ENCODE data around the gene LEAP2. TPM values are rescaled to one million over a fixed set of nuclear protein-coding genes. Genes with fewer than 3 reads are reported as not detected.

The LEAP2 gene
- total RNA-seq, 1 experiment from 2014 or later: 1.4 TPM

DNA sequence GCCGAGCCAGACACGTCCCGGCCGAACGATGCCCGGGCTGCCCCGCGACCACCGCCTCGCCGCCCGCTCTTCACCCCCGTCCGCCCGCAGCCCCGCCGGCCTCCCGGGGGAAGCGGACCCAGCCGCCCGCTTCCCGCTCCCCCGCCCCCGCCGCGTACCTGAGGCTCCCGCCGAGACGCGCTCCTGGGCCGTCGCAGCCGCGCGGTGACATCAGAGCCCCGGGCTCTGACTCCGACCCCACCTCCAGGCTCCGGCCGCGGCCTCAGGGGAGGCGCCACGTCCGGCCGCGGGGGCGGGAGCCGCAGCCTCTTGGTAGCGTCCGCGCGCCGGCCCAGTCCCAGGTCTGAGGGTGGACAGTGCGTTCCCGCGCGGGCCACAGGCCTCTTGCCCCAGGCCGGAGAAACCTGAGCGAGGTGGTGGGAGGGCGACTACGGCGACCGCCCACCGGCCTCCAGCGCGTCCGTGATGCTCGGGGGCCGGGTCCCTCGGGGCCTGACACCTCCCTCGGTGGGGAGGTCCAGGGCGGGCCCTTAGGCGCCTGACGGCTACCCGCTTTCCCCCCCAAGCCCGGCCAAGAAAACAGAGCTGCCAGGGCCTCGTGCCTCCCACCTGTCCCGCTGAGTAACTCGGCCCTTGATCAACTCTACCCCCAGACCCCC lies 42.9 kb upstream of the LEAP2 start, which contains the start of gene SHROOM1:
TSS of gene SHROOM1 (minus strand) at position 212 of the 659 bp plus-strand sequence. CDS start 4,507 bp downstream, outside the sequence.
- Histone ChIP-seq H3K23ac (ENCODE audit: insufficient read length, low read depth, low read length) (no peak within 1 kb of the TSS), H3K79me2 (ENCODE audit: insufficient read depth, low read length) (no peaks in the 10 kb centered on the region), H3K56ac (ENCODE audit: insufficient read length, low read depth, low read length) (no peak within 1 kb of the TSS), H3K27me3 (ENCODE audit: insufficient read depth, low read length) (peaks cover 19% of the 10 kb centered on the region; the same call in 1 of the 2 replicates), H3K4me2 (ENCODE audit: insufficient read depth, insufficient read length, low read length) (peak within 1 kb of the TSS; percentile 39), H2BK15ac (ENCODE audit: low read depth, low read length) (no peak within 1 kb of the TSS), H2BK20ac (ENCODE audit: low read depth, low read length, poor library complexity, severe bottlenecking) (no peak within 1 kb of the TSS), H2BK120ac (ENCODE audit: low read depth, low read length, poor library complexity, severe bottlenecking) (no peak within 1 kb of the TSS), H3K23me2 (ENCODE audit: insufficient read length, low read depth, low read length, poor library complexity, severe bottlenecking) (peaks cover 15% of the 10 kb centered on the region), H3K18ac (ENCODE audit: insufficient read length, low read depth, low read length) (no peak within 1 kb of the TSS), H3K9ac (ENCODE audit: extremely low read depth, insufficient read length, low read length) (peak within 1 kb of the TSS; percentile 13), H2AFZ (ENCODE audit: low read length) (no peak within 1 kb of the TSS), H4K5ac (ENCODE audit: insufficient read length, low read depth, low read length) (no peak within 1 kb of the TSS), H2BK12ac (ENCODE audit: insufficient read length, low read depth, low read length) (no peak within 1 kb of the TSS), H3K4me1 (ENCODE audit: insufficient read depth, low read length) (no peaks in the 10 kb centered on the region), H4K8ac (replicated peaks; ENCODE audit: insufficient read length, low read depth, low read length) (no peak within 1 kb of the TSS), H3K14ac (ENCODE audit: insufficient read depth, low read length) (peak within 1 kb of the TSS; percentile 38), H4K91ac (ENCODE audit: insufficient read length, low read depth, low read length) (no peak within 1 kb of the TSS), H3K27ac (ENCODE audit: insufficient read length, low read depth, low read length) (no peak within 1 kb of the TSS), H3T11ph (ENCODE audit: low read length) (no peak within 1 kb of the TSS), H3K4ac (ENCODE audit: low read depth, low read length) (no peak within 1 kb of the TSS), H4K20me1 (ENCODE audit: control insufficient read depth, insufficient read depth, insufficient read length) (no peaks in the 10 kb centered on the region), H2BK5ac (ENCODE audit: insufficient read length, low read length) (no peak within 1 kb of the TSS), H2AK5ac (ENCODE audit: insufficient read length, low read length) (no peak within 1 kb of the TSS), H3K9me3 (ENCODE audit: control insufficient read depth, low read depth, low read length) (no peaks in the 10 kb centered on the region), H3K79me1 (ENCODE audit: insufficient read depth, low read depth, low read length, poor library complexity, severe bottlenecking) (no peaks in the 10 kb centered on the region)
- WGBS (ENCODE audit: extremely low coverage, insufficient read length, low lambda C conversion rate): no CpG with 5 or more reads among the region's 78 CpGs
- Mint-ChIP-seq H3K4me3 (peak within 1 kb of the TSS; percentile 76 to 85), H3K4me1 (peaks cover 7 to 15% of the 10 kb centered on the region in 2 experiments; a peak in 3 of 4 replicates), H3K9me3 (no peaks in the 10 kb centered on the region; a peak in 1 of 5 replicates), H3K27ac (0 out of 7 replicates have a peak within 1 kb of the TSS, but pooled peaks of 1 of the 3 experiments have one; percentile 53), H3K36me3 (ENCODE audit: insufficient read depth in 1 of 3, low read depth in 3 of 3) (no peaks in the 10 kb centered on the region; a peak in 1 of 7 replicates), H3K27me3 (ENCODE audit: low read depth) (peaks cover 65% of the 10 kb centered on the region)
- peak; percentile 66 for DNase-seq
- TF ChIP-seq, protein P1, sequence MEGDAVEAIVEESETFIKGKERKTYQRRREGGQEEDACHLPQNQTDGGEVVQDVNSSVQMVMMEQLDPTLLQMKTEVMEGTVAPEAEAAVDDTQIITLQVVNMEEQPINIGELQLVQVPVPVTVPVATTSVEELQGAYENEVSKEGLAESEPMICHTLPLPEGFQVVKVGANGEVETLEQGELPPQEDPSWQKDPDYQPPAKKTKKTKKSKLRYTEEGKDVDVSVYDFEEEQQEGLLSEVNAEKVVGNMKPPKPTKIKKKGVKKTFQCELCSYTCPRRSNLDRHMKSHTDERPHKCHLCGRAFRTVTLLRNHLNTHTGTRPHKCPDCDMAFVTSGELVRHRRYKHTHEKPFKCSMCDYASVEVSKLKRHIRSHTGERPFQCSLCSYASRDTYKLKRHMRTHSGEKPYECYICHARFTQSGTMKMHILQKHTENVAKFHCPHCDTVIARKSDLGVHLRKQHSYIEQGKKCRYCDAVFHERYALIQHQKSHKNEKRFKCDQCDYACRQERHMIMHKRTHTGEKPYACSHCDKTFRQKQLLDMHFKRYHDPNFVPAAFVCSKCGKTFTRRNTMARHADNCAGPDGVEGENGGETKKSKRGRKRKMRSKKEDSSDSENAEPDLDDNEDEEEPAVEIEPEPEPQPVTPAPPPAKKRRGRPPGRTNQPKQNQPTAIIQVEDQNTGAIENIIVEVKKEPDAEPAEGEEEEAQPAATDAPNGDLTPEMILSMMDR (conservative IDR thresholded peaks at IDR 0.05): no peak

All from H9 (cell line).